ENCODE data around the gene GPX7.
A peak's percentile ranks its signal among the peaks of the same experiment; 100 is the strongest.

Gene GPX7

GRCh38 chr1:52629325-52629643 lies 27.1 kb downstream of the GPX7 start:
- DNase-seq (ENCODE audit: low spot score), result no peak

GRCh38 chr1:52629667-52630066 lies 27.5 kb downstream of the GPX7 start:
- no peak for DNase-seq (ENCODE audit: low spot score)

GRCh38 chr1:52631759-52632331 lies 29.7 kb downstream of the GPX7 start:
- no peak for DNase-seq (ENCODE audit: low spot score)

- peak; percentile 61 for DNase-seq (ENCODE audit: low spot score)
Observed at GRCh38 chr1:52632732-52633290, 30.6 kb downstream of the GPX7 start, which contains the start of gene SHISAL2A. Gene SHISAL2A, plus strand, starts transcription at chr1:52633168. Its CDS starts 326 bp downstream, at chr1:52633494.

GRCh38 chr1:52633291-52633754 lies 31.2 kb downstream of the GPX7 start:
- DNase-seq (ENCODE audit: low spot score), result peak; percentile 16

GRCh38 chr1:52634111-52634510 lies 31.9 kb downstream of the GPX7 start:
- DNase-seq (ENCODE audit: low spot score), result no peak

GRCh38 chr1:52635321-52636089 lies 33.3 kb downstream of the GPX7 start:
- DNase-seq (ENCODE audit: low spot score), result peak; percentile 49

GRCh38 chr1:52636721-52637695 lies 34.8 kb downstream of the GPX7 start:
- DNase-seq (ENCODE audit: low spot score), result peak; percentile 85

- no peak for DNase-seq (ENCODE audit: low spot score)
Observed at GRCh38 chr1:52637946-52638345, 35.8 kb downstream of the GPX7 start.

GRCh38 chr1:52640697-52641096 lies 38.5 kb downstream of the GPX7 start:
- no peak for DNase-seq (ENCODE audit: low spot score)

- DNase-seq (ENCODE audit: low spot score), result no peak
Observed at GRCh38 chr1:52641307-52641706, 39.1 kb downstream of the GPX7 start.

- DNase-seq (ENCODE audit: low spot score), result no peak
Observed at GRCh38 chr1:52645261-52645660, 43.1 kb downstream of the GPX7 start.

- no peak for DNase-seq (ENCODE audit: low spot score)
Observed at GRCh38 chr1:52651904-52652303, 49.7 kb downstream of the GPX7 start.

GRCh38 chr1:52653207-52653849 lies 51.2 kb downstream of the GPX7 start:
- no peak for DNase-seq (ENCODE audit: low spot score)

- no peak for DNase-seq (ENCODE audit: low spot score)
Observed at GRCh38 chr1:52654063-52654462, 51.9 kb downstream of the GPX7 start.

- DNase-seq (ENCODE audit: low spot score), result no peak
Observed at GRCh38 chr1:52657702-52658101, 55.5 kb downstream of the GPX7 start.

Data from CD4-positive, alpha-beta T cell treated with Interleukin-15 for 4 hours (primary cell).